ENCODE measurements around the gene TNK1.

DNA sequence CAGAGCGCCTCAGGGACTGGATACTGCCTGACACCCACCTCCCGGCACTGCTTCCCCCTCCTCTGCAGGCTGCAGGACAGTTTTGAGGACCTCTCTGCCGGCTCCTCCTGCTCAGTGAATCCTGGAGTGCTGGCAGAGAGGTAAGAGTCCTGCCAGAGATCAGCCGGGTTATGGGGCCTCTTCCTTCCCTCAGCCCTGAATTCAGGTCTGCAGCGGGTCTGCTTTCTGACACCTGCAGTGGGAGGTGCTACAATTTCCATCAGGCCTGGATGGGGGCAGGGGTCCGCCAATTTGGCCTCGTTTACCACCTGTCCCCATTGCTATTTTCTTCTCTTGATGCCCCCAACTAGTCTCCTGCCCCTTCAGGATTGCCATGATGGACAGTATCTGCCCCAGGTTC is 48.8 kb upstream of the TNK1 start:
- no peak for TF ChIP-seq CTCF (IDR thresholded peaks at IDR 0.05)
- no peak for TF ChIP-seq POLR2A (IDR thresholded peaks at IDR 0.05)
